OCI-LY7 (cell line): ENCODE data around the gene TLE5. TPM values are rescaled to one million over a fixed set of nuclear protein-coding genes. Genes with fewer than 3 reads are reported as not detected.

ENCODE experiments used
- BruUV-seq: library from RNA; stranded (reverse); fragments of 400-500 nt; replicated peaks from 2 replicates; lab custom pipeline; 2021; lab: Mats Ljungman, UMichigan
- CTCF ChIA-PET: fragments of 300-600 bp; sonication (Branson Sonifier 250); formaldehyde crosslinking; loops from one replicate; lab custom pipeline; 2022; ENCODE audit warnings: antibody characterized with exemption; ENCODE audit not compliant: unreplicated experiment; lab: Charles Lee
- POLR2A ChIA-PET: fragments of 300-600 bp; sonication (Branson Sonifier 250); formaldehyde crosslinking; loops from one replicate; lab custom pipeline; 2022; ENCODE audit warnings: antibody characterized with exemption; lab: Charles Lee
- DNase-seq: peaks from one replicate; pipeline ENCODE4 v3.0.0-alpha.2; 2015; ENCODE audit warnings: low spot score
- H2AFZ ChIP-seq: fragments of 200-600 bp; sonication (generic), shearing (Covaris generic); 2 replicates; pipeline ENCODE4 v1.6.1; 2014; ENCODE audit warnings: mild to moderate bottlenecking, antibody characterized with exemption, low read length, moderate library complexity
- H3K27ac ChIP-seq: fragments of 200-600 bp; sonication (generic); 2 replicates; pipeline ENCODE4 v1.5.1; 2014; ENCODE audit warnings: mixed run types, low read depth, mild to moderate bottlenecking, moderate library complexity, low read length, inconsistent platforms; ENCODE audit not compliant: poor library complexity, severe bottlenecking
- H3K36me3 ChIP-seq: fragments of 200-600 bp; sonication (generic); 2 replicates; pipeline ENCODE4 v1.6.1; 2014; ENCODE audit warnings: mild to moderate bottlenecking, antibody characterized with exemption, low read length, moderate library complexity, mixed read lengths; ENCODE audit not compliant: insufficient read depth
- H3K4me1 ChIP-seq: fragments of 200-600 bp; sonication (generic); 2 replicates; pipeline ENCODE4 v1.5.1; 2014; ENCODE audit warnings: mild to moderate bottlenecking, low read length; ENCODE audit not compliant: insufficient read depth, poor library complexity, severe bottlenecking
- H3K4me2 ChIP-seq: fragments of 200-600 bp; sonication (generic); 2 replicates; pipeline ENCODE4 v1.6.1; 2014; ENCODE audit warnings: mild to moderate bottlenecking, low read length
- H3K4me3 ChIP-seq: fragments of 200-600 bp; sonication (generic); 2 replicates; pipeline ENCODE4 v1.5.1; 2014; ENCODE audit warnings: mild to moderate bottlenecking, low read depth, low read length; ENCODE audit not compliant: poor library complexity, severe bottlenecking
- H3K79me2 ChIP-seq: fragments of 200-600 bp; sonication (generic); 2 replicates; pipeline ENCODE4 v1.6.1; 2016; ENCODE audit warnings: low read depth, mild to moderate bottlenecking, low read length, moderate library complexity, mixed read lengths; ENCODE audit not compliant: insufficient read depth
- H3K9me2 ChIP-seq: fragments of 200-600 bp; sonication (generic); 2 replicates; pipeline ENCODE4 v1.6.1; 2016; ENCODE audit warnings: mild to moderate bottlenecking, low read length, mixed read lengths; ENCODE audit not compliant: insufficient read depth
- H3K9me3 ChIP-seq: fragments of 200-600 bp; sonication (generic); 2 replicates; pipeline ENCODE4 v1.6.1; 2014; ENCODE audit warnings: mild to moderate bottlenecking, mixed run types, low read length, mixed read lengths
- H4K20me1 ChIP-seq: fragments of 200-600 bp; sonication (generic); 2 replicates; pipeline ENCODE4 v1.6.1; 2014; ENCODE audit warnings: mild to moderate bottlenecking, antibody characterized with exemption, low read length, moderate library complexity, mixed read lengths; ENCODE audit not compliant: insufficient read depth
- CTCF ChIP-seq: fragments of 200-600 bp; sonication (generic); conservative IDR thresholded peaks from 2 replicates; pipeline ENCODE4 v1.5.1; 2014; ENCODE audit warnings: mild to moderate bottlenecking, antibody characterized with exemption, low read length, moderate library complexity, mixed read lengths
- EZH2phosphoT487 ChIP-seq: fragments of 200-600 bp; sonication (generic); IDR thresholded peaks from 2 replicates; pipeline ENCODE4 v1.6.1; 2018; ENCODE audit warnings: low read depth, borderline replicate concordance, mild to moderate bottlenecking, mixed run types, antibody characterized with exemption, low read length, moderate library complexity, mixed read lengths
- intact Hi-C: fragments of 100-400 bp; cut with micrococcal nuclease; formaldehyde crosslinking; loops from one replicate; pipeline ENCODE4 v1.10.0; 2022; ENCODE audit not compliant: unreplicated experiment
- total RNA-seq, 2 experiments: library from RNA; depleted of rRNA in 1 of 2; stranded (reverse); fragments of >200 nt in 1 of 2; shearing (Covaris generic) in 1 of 2; gene quantifications; 2 replicates each; pipeline ENCODE4 v1.2.3, GENCODE V29; 2014 to 2022

Gene TLE5
- total RNA-seq, 2 experiments from 2014 or later, result 376 to 424 TPM

GRCh38 chr19:3034656-3035541 is 27.4 kb downstream of the TLE5 start:
- Histone ChIP-seq H3K9me2 (no peaks in the 10 kb centered on the region), H2AFZ (peak overlapping the region; percentile 53; the same call in 1 of the 2 replicates), H4K20me1 (no peaks in the 10 kb centered on the region), H3K36me3 (no peaks in the 10 kb centered on the region), H3K79me2 (no peaks in the 10 kb centered on the region), H3K4me3 (peak overlapping the region; percentile 74), H3K4me2 (peak overlapping the region; percentile 92), H3K9me3 (no peaks in the 10 kb centered on the region), H3K4me1 (peaks cover 15% of the 10 kb centered on the region), H3K27ac (peak overlapping the region; percentile 41)
- DNase-seq, result peak; percentile 62
- CTCF ChIA-PET, result interaction anchor here (0.5 to 1.3 kb wide), 4 partner anchors 57 to 241 kb away, joined by 3 to 7 read pairs (median 4); partner anchors contain the start of gene TLE6
- POLR2A ChIA-PET, result interaction anchor here (0.7 to 1.8 kb wide), 15 partner anchors 12 to 1803 kb away, joined by 3 to 12 read pairs (median 3); partner anchors contain the start of gene TLE6
- TSS peak; percentile 98 for BruUV-seq
- intact Hi-C loops, result loop anchor here (1.0 kb wide), 2 partner anchors 30 to 58 kb away; partner anchors contain the start of gene TLE6
- no peak for TF ChIP-seq EZH2phosphoT487
- TF ChIP-seq CTCF, result no peak

- peak overlapping the region; percentile 92 for H3K4me2 ChIP-seq
- H3K9me2 ChIP-seq, result no peaks in the 10 kb centered on the region
- intact Hi-C loops, result no loop called here
- no peaks in the 10 kb centered on the region for H3K36me3 ChIP-seq
- BruUV-seq, result no TSS peak
- no peaks in the 10 kb centered on the region for H3K9me3 ChIP-seq
- ChIA-PET CTCF (interaction anchor here (1.3 kb wide), 1 partner anchor 84 kb away, joined by 3 read pairs; no protein-coding TSS in a partner anchor), POLR2A (no interaction called here)
- peaks cover 15% of the 10 kb centered on the region for H3K4me1 ChIP-seq
- no peak overlapping the region for H3K4me3 ChIP-seq
- no peak overlapping the region for H3K27ac ChIP-seq
- H3K79me2 ChIP-seq, result no peaks in the 10 kb centered on the region
- no peak for DNase-seq
- no peak overlapping the region for H2AFZ ChIP-seq
- TF ChIP-seq EZH2phosphoT487 (no peak), CTCF (no peak)
- H4K20me1 ChIP-seq, result no peaks in the 10 kb centered on the region
These were observed 28.0 kb downstream of the TLE5 start for GRCh38 chr19:3034406-3034655.
